Kasumi-1 (cell line): ENCODE measurements around the gene PCK2.

Experiments
- DNase-seq, 2 experiments: peaks; one replicate each; lab custom pipeline; 2025; lab: John Stamatoyannopoulos, UW

PCK2 gene

DNA sequence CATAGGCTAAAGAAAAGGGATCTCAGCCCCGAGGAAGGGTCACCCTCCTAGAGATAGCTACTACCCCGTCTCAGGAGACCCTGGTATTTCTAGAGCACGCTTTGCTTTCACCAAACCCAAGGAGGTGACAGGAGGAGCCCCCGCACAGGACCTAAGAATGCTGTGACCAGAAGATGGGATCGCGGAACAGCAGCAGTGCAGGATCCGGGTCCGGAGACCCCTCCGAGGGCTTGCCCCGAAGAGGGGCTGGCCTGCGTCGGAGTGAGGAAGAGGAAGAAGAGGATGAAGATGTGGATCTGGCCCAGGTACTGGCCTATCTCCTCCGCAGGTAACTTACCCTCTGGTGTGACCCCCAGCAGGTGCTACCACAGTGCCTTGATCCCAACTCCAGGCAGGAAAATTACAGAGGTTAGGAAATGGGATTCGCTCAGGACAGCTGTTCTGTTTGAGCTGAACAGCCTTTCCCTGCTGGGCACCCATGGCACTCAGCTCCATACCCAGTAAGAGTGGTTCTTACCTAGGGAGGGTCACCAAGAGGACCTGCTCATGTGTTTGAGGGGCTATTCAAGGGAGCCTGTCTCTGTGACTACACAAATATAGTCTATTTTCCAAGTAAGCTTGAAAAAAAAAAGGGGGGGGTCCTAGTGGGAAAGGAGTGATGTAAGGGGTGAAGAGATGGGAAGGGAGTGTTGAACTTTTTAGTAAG, 21.5 kb downstream of the PCK2 start:
- DNase-seq: no peak

DNA sequence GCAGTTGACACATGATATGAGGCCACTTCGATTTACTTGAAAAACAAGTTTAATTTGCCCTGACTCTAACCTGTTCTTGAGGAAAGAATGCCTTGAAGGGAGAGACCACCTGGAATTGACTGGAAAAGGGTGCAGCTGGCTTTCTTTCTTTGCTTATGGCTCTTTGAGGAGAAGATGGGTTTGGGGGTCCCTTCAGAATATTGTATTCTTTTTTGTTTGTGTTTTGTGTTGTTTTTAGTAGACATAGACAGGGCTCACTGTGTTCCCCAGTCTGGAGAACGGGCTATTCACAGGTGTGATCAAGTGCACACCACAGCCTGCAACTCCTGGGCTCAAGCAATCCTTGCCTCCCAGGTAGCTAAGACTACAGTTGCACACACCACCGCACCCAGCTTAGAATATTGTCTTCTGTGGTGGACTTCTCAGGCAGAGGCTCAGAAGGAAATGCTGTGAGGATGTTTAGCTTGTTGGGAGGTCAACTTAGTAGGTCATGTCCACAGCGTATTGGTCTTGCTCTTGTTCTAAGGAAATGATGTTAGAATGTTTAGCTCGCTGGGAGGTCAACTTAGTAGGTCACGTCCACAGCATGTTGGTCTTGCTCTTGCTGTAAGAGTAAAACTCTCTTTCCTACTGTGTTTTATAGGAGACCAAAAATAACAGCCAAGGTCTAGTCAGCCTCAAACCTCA, 22.2 kb downstream of the PCK2 start:
- no peak for DNase-seq

DNA sequence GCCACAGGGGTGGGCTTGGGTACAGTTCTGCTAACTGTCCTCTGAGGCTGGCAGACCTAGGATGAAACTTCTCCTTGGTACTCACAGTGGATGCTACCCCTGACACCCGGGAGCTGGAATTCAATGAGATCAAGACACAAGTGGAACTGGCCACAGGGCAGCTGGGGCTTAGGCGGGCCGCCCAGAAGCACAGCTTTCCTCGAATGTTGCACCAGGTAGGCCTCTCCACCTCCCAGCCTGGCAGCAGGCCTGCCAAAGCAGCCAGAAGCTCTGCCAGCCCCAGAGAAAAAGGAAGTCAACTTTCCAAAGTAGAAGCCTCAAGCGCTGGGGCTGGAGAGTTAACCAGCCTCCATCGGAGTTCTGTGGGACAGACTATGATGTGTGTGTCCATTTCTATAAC, 23.1 kb downstream of the PCK2 start:
- DNase-seq: no peak

DNA sequence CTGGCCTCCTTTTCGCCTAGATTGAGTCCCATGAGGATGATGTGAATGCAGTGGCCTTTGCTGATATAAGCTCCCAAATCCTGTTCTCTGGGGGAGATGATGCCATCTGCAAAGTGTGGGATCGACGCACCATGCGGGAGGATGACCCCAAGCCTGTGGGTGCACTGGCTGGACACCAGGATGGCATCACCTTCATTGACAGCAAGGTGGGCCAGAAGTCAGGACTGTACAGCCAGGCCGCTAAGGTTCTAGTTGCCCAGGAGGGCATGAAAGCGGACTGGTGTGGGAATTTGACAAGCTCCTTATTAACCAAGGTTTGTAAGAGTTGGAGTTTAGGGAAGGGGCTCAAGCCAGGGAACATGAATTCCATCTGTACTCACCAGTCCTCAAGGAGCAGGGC, 25.6 kb downstream of the PCK2 start:
- DNase-seq: no peak

DNA sequence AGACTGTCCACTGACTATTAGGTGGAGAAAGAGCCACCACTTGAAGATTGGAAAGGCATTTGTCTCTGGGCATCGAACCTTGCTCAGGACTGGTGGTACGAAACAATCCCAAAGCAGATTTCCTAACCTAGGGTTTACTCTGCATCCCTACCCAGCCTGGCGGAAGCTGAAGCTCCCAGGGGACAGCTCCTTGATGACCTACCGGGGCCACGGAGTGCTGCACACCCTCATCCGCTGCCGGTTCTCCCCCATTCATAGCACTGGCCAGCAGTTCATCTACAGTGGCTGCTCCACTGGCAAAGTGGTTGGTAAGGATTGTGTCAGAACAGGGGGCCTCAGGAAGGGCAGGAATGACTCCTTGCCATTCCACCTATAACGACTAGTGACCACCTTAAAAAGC, 27.1 kb downstream of the PCK2 start:
- DNase-seq: no peak

DNA sequence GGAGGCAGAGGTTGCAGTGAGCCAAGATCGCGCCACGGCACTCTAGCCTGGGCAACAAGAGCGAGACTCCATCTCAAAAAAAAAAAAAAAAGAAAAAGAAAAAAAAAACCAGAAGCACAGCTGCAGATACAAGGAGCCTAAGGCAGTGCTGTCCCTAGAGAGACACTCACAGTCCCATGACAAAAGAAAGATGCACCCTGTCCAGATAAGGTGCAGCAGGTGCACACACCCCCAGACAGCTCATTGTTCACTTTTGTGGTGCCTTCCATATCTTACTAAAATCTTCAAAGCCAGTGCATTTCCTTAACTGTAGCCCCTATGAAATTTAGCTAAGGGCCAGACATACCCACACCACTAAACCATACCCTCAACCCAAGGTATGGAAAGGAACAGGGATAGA, 28.3 kb downstream of the PCK2 start:
- no peak for DNase-seq

DNA sequence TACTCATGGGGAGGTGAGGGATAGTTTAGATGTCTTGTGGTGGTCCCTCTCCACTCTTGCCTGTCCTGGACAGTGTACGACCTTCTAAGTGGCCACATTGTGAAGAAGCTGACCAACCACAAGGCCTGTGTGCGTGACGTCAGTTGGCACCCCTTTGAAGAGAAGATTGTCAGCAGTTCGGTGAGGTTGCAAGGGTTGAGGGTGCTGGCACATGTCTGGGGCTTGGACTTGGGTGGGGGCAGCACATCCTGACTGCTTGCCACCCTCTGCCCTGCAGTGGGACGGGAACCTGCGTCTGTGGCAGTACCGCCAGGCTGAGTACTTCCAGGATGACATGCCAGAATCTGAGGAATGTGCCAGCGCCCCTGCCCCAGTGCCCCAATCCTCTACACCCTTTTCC, 28.8 kb downstream of the PCK2 start:
- DNase-seq: no peak

DNA sequence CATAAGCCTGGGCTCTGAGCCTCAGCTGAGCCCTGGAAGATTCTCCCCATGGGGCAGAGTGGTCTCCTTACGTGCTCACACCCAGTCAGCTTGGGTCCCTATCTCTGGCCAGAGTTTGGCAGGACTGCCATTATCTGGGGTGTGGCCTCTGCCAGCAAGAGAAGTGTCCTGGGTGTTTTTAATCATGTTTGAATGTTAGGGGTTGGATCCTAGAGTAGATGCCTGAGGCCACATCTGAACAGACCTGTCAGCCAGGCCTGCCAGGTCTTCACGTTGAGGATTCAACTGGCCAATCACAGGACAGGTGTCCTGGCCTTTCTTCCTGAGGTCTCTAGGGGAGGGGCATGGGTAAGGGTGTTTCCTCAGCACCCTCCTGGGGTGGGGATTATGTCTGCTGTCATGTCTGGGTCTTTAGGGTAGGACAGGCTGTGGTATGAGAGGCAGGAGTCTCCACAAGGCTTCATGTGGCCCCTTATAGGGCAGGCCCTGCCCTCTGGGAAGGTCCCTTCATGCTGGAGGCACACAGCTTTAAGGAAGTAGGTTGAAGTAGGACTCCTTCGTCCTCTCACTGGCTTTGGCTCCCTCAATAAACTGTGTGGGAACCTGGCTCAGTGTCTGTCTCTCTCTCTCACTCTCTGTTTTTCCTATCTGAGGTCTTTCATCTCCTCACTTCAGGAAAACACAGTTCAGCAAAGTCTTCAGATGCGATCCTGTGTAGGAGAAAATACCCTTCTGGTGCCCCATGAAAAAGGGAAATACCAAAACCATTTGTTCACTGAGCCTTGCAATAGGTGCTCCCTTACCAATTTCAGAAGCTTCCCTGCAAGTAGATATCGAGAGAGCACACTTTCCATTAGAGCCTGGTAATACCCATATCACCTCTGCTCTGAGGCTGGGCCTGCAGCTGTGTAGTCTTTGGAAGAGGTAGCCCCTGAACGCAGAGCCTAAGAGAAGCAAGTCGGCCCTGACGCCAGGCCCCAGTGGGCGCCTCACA, 29.6 kb downstream of the PCK2 start:
- no peak for DNase-seq

DNA sequence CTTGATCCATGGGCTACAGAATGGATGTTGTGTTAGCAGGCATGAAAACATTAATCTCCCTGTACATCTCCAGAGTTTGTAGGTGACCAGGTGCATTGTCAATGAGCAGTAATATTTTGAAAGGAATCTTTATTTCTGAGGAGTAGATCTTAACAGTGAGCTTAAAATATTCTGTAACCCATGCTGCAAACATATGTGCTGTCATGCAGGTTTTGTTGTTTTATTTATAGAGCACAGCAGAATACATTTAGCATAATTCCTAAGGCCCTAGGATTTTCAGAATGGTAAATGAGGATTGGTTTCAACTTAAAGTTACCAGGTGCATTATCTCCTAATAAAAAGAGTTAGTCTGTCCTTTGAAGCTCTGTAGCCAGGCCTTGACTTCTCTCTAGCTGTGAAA, 32.8 kb downstream of the PCK2 start:
- no peak for DNase-seq

DNA sequence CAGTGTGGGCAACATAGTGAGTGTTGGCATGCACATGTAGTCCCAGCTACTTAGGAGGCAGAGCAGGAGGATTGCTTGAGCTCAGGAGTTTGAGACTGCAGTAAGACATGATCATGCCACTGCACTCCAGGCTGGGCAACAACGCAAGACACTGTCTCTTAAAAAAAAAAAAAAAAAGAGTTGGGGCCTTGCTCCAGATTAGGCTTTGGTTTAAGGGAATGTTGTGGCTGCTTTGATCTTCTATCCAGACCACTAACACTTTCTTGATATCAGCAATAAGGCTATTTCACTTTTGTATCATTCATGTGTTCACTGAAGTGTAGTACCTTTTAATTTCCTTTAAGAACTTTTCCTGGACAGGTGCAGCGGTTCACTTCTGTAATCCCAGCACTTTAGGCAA, 33.6 kb downstream of the PCK2 start:
- DNase-seq: no peak

DNA sequence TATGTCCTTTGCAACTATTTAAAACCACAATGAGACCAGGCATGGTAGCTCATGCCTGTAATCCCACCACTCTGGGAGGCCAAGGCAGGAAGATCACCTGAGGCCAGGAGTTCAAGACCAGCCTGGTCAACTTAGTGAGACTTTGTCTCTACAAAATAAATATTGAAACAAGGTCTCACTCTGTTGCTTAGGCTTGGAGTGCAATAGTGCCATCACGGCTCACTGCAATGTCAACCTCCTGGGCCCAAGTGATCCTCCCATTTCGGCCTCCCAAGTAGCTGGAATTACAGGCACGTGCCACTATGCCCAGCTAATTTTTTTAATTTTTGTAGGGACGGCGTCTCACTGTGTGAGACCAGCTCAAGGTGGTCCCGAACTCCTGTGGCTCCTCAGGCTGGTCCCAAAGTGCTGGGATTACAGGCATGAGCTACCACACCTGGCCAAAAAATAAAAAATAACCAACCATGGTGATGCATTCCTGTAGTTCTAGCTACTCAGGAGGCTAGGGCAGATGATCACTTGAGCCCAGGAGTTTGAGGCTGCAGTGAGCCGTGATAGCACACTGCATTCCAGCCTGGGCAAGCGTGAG, 35.4 kb downstream of the PCK2 start:
- no peak for DNase-seq

DNA sequence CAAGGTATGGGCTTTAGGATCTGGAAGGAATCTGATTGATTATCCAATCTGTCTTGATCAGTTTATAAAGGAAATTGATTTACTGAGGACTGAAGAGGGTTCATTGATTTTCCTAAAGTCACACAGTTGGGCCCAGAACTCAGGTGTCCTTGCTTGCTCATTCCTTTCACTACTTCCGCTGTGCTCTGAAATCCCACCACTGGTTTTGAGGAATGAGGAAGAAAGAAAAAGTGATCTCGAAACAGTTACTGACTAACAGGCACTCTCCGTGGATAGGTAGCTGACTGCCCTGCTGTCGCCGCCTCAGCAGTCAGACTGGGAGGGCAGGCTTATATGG, 36.2 kb downstream of the PCK2 start, which contains the start of gene FITM1:
TSS of gene FITM1 (plus strand) at position 280 of the 337 bp plus-strand sequence. CDS start 905 bp downstream, outside the sequence.
- DNase-seq: no peak

DNA sequence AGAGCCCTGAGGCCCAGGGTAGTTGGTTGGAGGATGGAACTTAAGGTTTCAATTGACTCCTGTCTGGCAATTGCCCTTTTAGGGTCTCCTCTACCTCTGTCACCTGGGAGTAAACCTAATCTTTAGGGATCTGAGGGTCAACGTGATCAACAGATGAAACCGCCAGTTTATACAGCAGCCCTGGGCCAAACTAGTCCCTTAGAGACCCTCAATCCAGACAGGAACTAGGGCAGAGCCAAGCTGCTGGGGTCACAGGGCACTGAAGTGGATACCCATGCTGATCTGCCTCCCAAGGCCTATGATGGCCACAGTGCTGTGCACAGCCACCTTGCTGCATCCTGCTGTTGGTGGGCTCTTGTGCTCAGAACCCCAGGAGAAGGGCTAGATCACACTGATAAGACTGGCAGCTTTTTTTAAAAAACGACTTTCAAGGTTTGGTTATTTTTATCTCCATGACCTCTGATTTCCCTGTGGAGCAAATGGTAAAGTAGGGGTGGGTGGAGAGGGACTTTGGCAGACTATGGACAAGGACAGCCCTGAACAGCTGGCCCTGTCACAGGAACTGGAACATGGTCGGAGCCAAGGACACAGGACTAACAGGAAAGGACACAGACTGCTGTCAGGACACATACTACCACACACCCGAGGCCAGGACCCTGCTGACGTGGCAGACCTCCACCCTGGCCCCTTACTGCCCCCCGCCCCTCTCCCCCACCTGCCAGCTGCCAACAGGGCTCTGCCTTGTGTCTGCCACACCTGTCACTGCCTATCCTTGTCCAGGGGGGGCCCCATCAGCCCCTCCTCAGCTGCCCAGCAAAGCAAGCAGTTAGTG, 36.8 kb downstream of the PCK2 start:
- DNase-seq: no peak

DNA sequence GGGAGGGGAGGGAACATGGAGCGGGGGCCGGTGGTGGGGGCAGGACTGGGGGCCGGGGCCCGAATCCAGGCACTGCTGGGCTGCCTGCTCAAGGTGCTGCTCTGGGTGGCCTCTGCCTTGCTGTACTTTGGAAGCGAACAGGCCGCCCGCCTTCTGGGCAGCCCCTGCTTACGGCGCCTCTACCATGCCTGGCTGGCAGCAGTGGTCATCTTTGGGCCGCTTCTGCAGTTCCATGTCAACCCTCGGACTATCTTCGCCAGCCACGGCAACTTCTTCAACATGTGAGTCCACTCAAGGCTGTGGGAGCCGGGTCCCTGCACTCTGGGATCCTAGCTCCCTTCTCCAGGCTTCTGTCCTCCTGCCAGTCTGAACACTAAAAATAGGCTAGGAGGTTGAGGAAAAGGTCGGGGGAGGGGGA, 37.4 kb downstream of the PCK2 start:
- DNase-seq: no peak

DNA sequence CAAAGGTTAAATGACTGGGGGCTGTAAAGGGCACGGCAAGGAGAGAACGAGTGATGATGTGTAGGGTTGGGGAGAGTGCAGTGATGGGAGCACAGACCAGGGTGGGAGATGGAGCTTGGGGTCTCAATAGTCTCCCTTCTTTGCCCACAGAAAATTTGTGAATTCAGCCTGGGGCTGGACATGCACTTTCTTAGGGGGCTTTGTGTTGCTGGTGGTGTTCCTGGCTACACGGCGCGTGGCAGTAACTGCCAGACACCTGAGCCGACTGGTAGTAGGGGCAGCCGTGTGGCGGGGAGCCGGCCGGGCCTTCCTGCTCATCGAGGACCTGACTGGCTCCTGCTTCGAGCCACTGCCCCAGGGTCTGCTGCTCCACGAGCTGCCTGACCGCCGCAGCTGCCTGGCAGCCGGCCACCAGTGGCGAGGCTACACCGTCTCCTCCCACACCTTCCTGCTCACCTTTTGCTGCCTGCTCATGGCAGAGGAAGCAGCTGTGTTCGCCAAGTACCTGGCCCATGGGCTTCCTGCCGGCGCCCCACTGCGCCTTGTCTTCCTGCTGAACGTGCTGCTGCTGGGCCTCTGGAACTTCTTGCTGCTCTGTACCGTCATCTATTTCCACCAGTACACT, 38.1 kb downstream of the PCK2 start:
- no peak for DNase-seq

DNA sequence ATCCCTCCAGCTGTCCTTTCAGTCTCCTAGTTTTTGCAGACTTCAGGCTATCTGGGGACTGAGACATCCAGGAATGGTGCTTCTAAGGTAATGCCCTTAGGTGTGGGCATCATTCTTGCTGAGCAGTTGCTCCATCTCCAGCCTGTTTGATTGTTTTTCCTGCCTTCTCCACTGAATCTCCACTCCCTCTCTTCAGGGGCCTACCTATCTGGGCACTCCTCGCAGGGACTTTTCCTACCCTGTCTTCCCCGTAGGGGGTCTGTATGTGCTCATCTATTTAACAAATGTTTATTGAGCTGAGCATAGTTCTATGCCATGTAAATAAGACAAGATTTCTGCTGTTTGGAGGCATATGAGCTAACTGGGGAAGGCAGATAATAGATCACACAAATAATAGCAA, 38.9 kb downstream of the PCK2 start:
- DNase-seq: no peak

DNA sequence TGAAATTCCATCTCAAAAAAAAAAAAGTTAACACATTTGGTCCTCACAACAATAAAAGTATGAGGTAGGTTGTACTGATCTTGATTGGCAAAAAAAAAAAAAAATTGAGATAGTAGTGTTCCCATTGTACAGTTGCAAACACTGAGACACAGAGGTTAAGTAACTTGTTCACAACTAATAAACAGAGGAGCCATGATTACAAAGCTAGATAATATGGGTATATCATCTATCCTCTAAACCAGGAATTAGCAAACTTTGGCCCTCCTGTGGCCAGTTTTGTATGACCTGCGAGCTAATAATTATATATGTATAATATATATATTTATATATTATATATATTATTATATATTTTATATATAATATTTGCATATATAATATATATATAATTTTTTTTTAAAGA, 39.6 kb downstream of the PCK2 start:
- DNase-seq: peak in 1 of 2 experiments; percentile 25

DNA sequence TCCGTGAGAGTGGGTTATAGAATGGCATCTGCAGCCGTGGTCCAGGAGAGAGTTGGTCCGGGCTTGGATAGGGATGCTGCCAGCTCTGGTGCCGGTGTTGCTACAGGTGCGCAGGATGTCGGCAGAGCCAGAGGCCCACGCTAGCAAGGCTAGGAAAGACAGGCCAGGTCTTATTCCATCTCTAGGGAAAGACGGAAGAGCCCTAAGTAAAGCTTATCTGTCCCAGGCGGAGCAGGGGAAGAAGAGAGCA, 41.4 kb downstream of the PCK2 start:
- DNase-seq: peak in 1 of 2 experiments; percentile 50

DNA sequence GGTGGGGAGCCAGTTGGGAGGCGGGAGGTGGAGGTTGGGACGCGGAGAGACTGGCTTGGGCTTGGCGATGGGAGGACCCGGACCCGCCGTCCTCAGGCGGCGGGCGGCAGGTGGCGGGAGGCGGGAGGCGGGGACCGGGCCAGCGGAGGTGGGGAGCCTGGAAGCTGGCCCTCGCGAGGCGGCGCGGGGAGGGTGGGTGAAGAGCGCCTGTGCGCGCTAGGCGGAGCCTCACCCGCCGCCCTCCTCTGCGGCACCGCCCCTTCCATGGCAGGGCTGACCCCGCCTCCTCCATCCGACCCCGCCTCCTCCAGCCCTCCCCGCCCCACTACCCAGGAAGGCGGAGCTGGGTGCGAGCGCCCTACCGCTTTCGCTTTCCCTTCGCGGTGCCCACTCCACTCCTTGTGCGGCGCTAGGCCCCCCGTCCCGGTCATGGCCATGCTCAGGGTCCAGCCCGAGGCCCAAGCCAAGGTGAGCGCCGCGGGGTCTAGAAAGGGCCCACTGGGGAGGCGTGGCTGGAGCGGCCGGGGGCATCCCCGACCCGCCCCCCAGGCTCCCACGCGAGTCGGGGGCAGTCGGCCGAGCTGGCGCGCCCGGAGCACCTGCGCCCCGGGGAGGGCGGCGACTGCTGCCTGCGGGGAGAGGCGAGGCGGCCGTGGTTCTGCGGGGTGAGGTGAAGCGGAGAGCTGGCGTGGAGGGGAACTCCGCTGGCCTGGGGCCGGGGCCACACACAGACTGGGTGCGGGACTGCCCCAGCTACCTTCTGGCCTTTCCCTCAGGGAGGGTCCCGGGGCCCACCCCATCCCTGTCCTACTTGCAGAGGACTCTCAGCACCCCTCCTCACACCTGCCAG, 41.9 kb downstream of the PCK2 start, which contains the start of gene PSME1:
TSS of gene PSME1 (plus strand) at position 361 of the 850 bp plus-strand sequence. CDS start at position 430, 69 bp downstream.
- peak; percentile 83 to 86 for DNase-seq
